ENCODE measurements around the gene USP51.

DNA sequence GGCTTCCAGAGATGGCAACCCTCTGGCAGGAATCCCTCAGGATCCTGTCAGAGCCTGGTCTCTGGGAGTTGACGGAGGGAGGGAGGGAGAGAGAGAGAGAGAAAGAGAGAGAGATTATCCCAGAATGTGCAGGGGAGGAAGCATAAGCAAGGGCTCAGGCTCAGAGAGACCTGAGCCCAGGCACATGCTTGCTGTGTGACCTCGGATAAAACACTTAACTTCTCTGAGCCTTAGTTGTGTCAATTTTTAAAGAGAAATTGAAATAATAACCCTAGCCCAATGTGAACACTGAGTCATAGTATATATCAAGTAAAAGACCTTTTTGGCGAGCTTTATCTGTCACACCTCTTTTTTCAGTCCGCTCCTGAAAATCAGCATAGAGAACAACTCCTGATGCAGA is 473 bp upstream of the USP51 start:
- no peak for TF ChIP-seq POLR2A (IDR thresholded peaks at IDR 0.05)
- TF ChIP-seq, protein P1, sequence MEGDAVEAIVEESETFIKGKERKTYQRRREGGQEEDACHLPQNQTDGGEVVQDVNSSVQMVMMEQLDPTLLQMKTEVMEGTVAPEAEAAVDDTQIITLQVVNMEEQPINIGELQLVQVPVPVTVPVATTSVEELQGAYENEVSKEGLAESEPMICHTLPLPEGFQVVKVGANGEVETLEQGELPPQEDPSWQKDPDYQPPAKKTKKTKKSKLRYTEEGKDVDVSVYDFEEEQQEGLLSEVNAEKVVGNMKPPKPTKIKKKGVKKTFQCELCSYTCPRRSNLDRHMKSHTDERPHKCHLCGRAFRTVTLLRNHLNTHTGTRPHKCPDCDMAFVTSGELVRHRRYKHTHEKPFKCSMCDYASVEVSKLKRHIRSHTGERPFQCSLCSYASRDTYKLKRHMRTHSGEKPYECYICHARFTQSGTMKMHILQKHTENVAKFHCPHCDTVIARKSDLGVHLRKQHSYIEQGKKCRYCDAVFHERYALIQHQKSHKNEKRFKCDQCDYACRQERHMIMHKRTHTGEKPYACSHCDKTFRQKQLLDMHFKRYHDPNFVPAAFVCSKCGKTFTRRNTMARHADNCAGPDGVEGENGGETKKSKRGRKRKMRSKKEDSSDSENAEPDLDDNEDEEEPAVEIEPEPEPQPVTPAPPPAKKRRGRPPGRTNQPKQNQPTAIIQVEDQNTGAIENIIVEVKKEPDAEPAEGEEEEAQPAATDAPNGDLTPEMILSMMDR (IDR thresholded peaks at IDR 0.05), result no peak

Data from uterus (tissue), 2 donors.